SIG-M5 treated with dmso at 0.1 percent for 504 hours (cell line): Measurements from ENCODE around the gene CHST6.
"Not testable (repeated sequence)": the region's sequence is repeated elsewhere in the genome, so short reads cannot be mapped to it uniquely, and the experiment has no call there.

Experiments
- DNase-seq: peaks from one replicate; lab custom pipeline; 2025; ENCODE audit not compliant: unreplicated experiment; lab: John Stamatoyannopoulos, UW

Gene CHST6

GRCh38 chr16:75503801-75504200 is 8.6 kb upstream of the CHST6 start:
- DNase-seq, result no peak

- no peak for DNase-seq
These were observed 7.8 kb upstream of the CHST6 start for GRCh38 chr16:75502916-75503605.

- DNase-seq, result not testable (repeated sequence)
These were observed 6.6 kb upstream of the CHST6 start for GRCh38 chr16:75501820-75502219.

GRCh38 chr16:75501359-75501758 is 6.1 kb upstream of the CHST6 start:
- no peak for DNase-seq

GRCh38 chr16:75498605-75499322 is 3.5 kb upstream of the CHST6 start:
- not testable (repeated sequence) for DNase-seq

- DNase-seq, result no peak
These were observed 2.3 kb upstream of the CHST6 start for GRCh38 chr16:75497558-75497957.

- DNase-seq, result no peak
These were observed 573 bp downstream of the CHST6 start for GRCh38 chr16:75494661-75495075.

- DNase-seq, result no peak
These were observed 1.1 kb downstream of the CHST6 start for GRCh38 chr16:75494184-75494583.

GRCh38 chr16:75491876-75492275 is 3.4 kb downstream of the CHST6 start:
- DNase-seq, result peak; percentile 14

- no peak for DNase-seq
These were observed 6.9 kb downstream of the CHST6 start for GRCh38 chr16:75488322-75488721.

GRCh38 chr16:75486676-75487313 is 8.4 kb downstream of the CHST6 start:
- DNase-seq, result no peak

GRCh38 chr16:75486014-75486675 is 9.1 kb downstream of the CHST6 start:
- DNase-seq, result no peak

- no peak for DNase-seq
These were observed 9.8 kb downstream of the CHST6 start for GRCh38 chr16:75485230-75486013.

- DNase-seq, result peak; percentile 34
These were observed 12.0 kb downstream of the CHST6 start for GRCh38 chr16:75483222-75483621.

GRCh38 chr16:75482434-75483205 is 12.6 kb downstream of the CHST6 start:
- DNase-seq, result no peak

GRCh38 chr16:75481475-75481874 is 13.8 kb downstream of the CHST6 start:
- DNase-seq, result no peak

- DNase-seq, result no peak
These were observed 15.7 kb downstream of the CHST6 start for GRCh38 chr16:75479421-75479990.

- DNase-seq, result no peak
These were observed 16.5 kb downstream of the CHST6 start for GRCh38 chr16:75478480-75479345.
